H9 (cell line): ENCODE results near the gene CRYGN. TPM values are rescaled to one million over a fixed set of nuclear protein-coding genes. Genes with fewer than 3 reads are reported as not detected.

Source experiments
- DNase-seq: peaks from one replicate; pipeline ENCODE4 v3.0.0-alpha.2; 2017
- H2AFZ ChIP-seq: one replicate; pipeline ENCODE4 v1.6.1; 2013; ENCODE audit warnings: mild to moderate bottlenecking, low read length, control low read depth, moderate library complexity
- H2AK5ac ChIP-seq: 2 replicates; pipeline ENCODE4 v1.6.1; 2013; ENCODE audit warnings: low read length, control low read depth, mixed read lengths; ENCODE audit not compliant: insufficient read length
- H2BK120ac ChIP-seq: one replicate; pipeline ENCODE4 v1.6.1; 2013; ENCODE audit warnings: low read depth, mild to moderate bottlenecking, low read length, control low read depth, inconsistent platforms; ENCODE audit not compliant: poor library complexity, severe bottlenecking
- H2BK12ac ChIP-seq: 2 replicates; pipeline ENCODE4 v1.6.1; 2013; ENCODE audit warnings: low read length, control low read depth, mixed read lengths, low read depth; ENCODE audit not compliant: insufficient read length
- H2BK15ac ChIP-seq: 2 replicates; pipeline ENCODE4 v1.6.1; 2013; ENCODE audit warnings: low read depth, low read length, control low read depth
- H2BK20ac ChIP-seq: one replicate; pipeline ENCODE4 v1.6.1; 2013; ENCODE audit warnings: low read depth, mild to moderate bottlenecking, low read length, control low read depth, inconsistent platforms; ENCODE audit not compliant: poor library complexity, severe bottlenecking
- H2BK5ac ChIP-seq: 2 replicates; pipeline ENCODE4 v1.6.1; 2013; ENCODE audit warnings: low read length, control low read depth, mixed read lengths; ENCODE audit not compliant: insufficient read length
- H3K14ac ChIP-seq: 2 replicates; pipeline ENCODE4 v1.6.1; 2013; ENCODE audit warnings: low read length, control low read depth; ENCODE audit not compliant: insufficient read depth
- H3K18ac ChIP-seq: 2 replicates; pipeline ENCODE4 v1.6.1; 2013; ENCODE audit warnings: low read depth, mild to moderate bottlenecking, mixed read lengths, low read length, control low read depth; ENCODE audit not compliant: insufficient read length
- H3K23ac ChIP-seq: 2 replicates; pipeline ENCODE4 v1.6.1; 2013; ENCODE audit warnings: low read length, control low read depth, mixed read lengths, low read depth; ENCODE audit not compliant: insufficient read length
- H3K23me2 ChIP-seq: 2 replicates; pipeline ENCODE4 v1.6.1; 2013; ENCODE audit warnings: low read depth, mild to moderate bottlenecking, mixed read lengths, low read length, control low read depth; ENCODE audit not compliant: insufficient read length, poor library complexity, severe bottlenecking
- H3K27ac ChIP-seq: 2 replicates; pipeline ENCODE4 v1.5.1; 2013; ENCODE audit warnings: low read length, control low read depth, mixed read lengths, low read depth; ENCODE audit not compliant: insufficient read length
- H3K27me3 ChIP-seq: 2 replicates; pipeline ENCODE4 v1.6.1; 2013; ENCODE audit warnings: low read length, control low read depth, inconsistent platforms; ENCODE audit not compliant: insufficient read depth
- H3K4ac ChIP-seq: 2 replicates; pipeline ENCODE4 v1.6.1; 2013; ENCODE audit warnings: low read depth, mild to moderate bottlenecking, control low read depth, inconsistent platforms, low read length, moderate library complexity
- H3K4me1 ChIP-seq: 2 replicates; pipeline ENCODE4 v1.6.1; 2013; ENCODE audit warnings: low read length, control low read depth, inconsistent platforms; ENCODE audit not compliant: insufficient read depth
- H3K4me2 ChIP-seq: 2 replicates; pipeline ENCODE4 v1.6.1; 2013; ENCODE audit warnings: low read length, control low read depth, mixed read lengths; ENCODE audit not compliant: insufficient read length, insufficient read depth
- H3K56ac ChIP-seq: 2 replicates; pipeline ENCODE4 v1.6.1; 2013; ENCODE audit warnings: low read depth, mild to moderate bottlenecking, mixed read lengths, low read length, control low read depth; ENCODE audit not compliant: insufficient read length
- H3K79me1 ChIP-seq: 2 replicates; pipeline ENCODE4 v1.6.1; 2013; ENCODE audit warnings: low read depth, mild to moderate bottlenecking, moderate library complexity, low read length, control low read depth, inconsistent platforms; ENCODE audit not compliant: insufficient read depth, poor library complexity, severe bottlenecking
- H3K79me2 ChIP-seq: 2 replicates; pipeline ENCODE4 v1.6.1; 2013; ENCODE audit warnings: low read length, control low read depth, inconsistent platforms; ENCODE audit not compliant: insufficient read depth
- H3K9ac ChIP-seq: 2 replicates; pipeline ENCODE4 v1.6.1; 2013; ENCODE audit warnings: low read length, control low read depth, mixed read lengths; ENCODE audit not compliant: insufficient read length; ENCODE audit errors: extremely low read depth
- H3K9me3 ChIP-seq: one replicate; pipeline ENCODE4 v1.6.1; 2013; ENCODE audit warnings: low read depth, low read length, inconsistent platforms; ENCODE audit not compliant: control insufficient read depth
- H3T11ph ChIP-seq: one replicate; pipeline ENCODE4 v1.6.1; 2013; ENCODE audit warnings: mild to moderate bottlenecking, low read length, control low read depth, inconsistent platforms
- H4K20me1 ChIP-seq: one replicate; pipeline ENCODE4 v1.6.1; 2013; ENCODE audit not compliant: control insufficient read depth, insufficient read length, insufficient read depth
- H4K5ac ChIP-seq: 2 replicates; pipeline ENCODE4 v1.6.1; 2013; ENCODE audit warnings: low read depth, mild to moderate bottlenecking, mixed read lengths, low read length, control low read depth; ENCODE audit not compliant: insufficient read length
- H4K8ac ChIP-seq: replicated peaks from 2 replicates; pipeline ENCODE4 v1.6.1; 2013; ENCODE audit warnings: low read length, control low read depth, mixed read lengths, low read depth; ENCODE audit not compliant: insufficient read length
- H4K91ac ChIP-seq: 2 replicates; pipeline ENCODE4 v1.6.1; 2013; ENCODE audit warnings: low read depth, mild to moderate bottlenecking, moderate library complexity, mixed read lengths, low read length, control low read depth; ENCODE audit not compliant: insufficient read length
- H3K27ac Mint-ChIP-seq, 3 experiments: 2 replicates in 2 of 3; 3 replicates in 1 of 3; pipeline ENCODE4 v1.8.0; 2020 to 2021; ENCODE audit warnings: mixed read lengths in 3 of 3, mild to moderate bottlenecking in 1 of 3, moderate library complexity in 1 of 3
- H3K27me3 Mint-ChIP-seq: 2 replicates; pipeline ENCODE4 v1.8.0; 2021; ENCODE audit warnings: low read depth, mild to moderate bottlenecking, moderate library complexity, mixed read lengths
- H3K36me3 Mint-ChIP-seq, 3 experiments: 2 replicates in 2 of 3; 3 replicates in 1 of 3; pipeline ENCODE4 v1.8.0; 2020 to 2021; ENCODE audit warnings: low read depth in 3 of 3, mixed read lengths in 3 of 3; ENCODE audit not compliant: insufficient read depth in 1 of 3
- H3K4me1 Mint-ChIP-seq, 2 experiments: 2 replicates each; pipeline ENCODE4 v1.8.0; 2020; ENCODE audit warnings: mixed read lengths in 2 of 2
- H3K4me3 Mint-ChIP-seq, 2 experiments: 2 replicates in 1 of 2; 3 replicates in 1 of 2; pipeline ENCODE4 v1.8.0; 2020 to 2021; ENCODE audit warnings: mild to moderate bottlenecking in 2 of 2, mixed read lengths in 2 of 2, moderate library complexity in 1 of 2
- H3K9me3 Mint-ChIP-seq, 2 experiments: 2 replicates in 1 of 2; 3 replicates in 1 of 2; pipeline ENCODE4 v1.8.0; 2020; ENCODE audit warnings: mild to moderate bottlenecking in 2 of 2, mixed read lengths in 2 of 2, moderate library complexity in 1 of 2
- WGBS: extraction: QIAGEN DNeasy Blood & Tissue Kit; methylation state at CpG from one replicate; pipeline ENCODE4 v1.1.7; 2013; ENCODE audit warnings: missing lambda C conversion rate, low lambda C conversion rate, mixed read lengths; ENCODE audit not compliant: insufficient read length; ENCODE audit errors: extremely low coverage; 5-methylcytosine and 5-hydroxymethylcytosine counted together
- total RNA-seq: library from RNA; stranded (reverse); gene quantifications from 2 replicates; pipeline ENCODE4 v1.2.1, GENCODE V29; 2021
- TF ChIP-seq, protein P1 (sequence below): fragments of 200-600 bp; sonication (generic); conservative IDR thresholded peaks from 3 replicates; pipeline ENCODE4 v1.8.0; 2021; ENCODE audit warnings: antibody characterized with exemption, mild to moderate bottlenecking

The CRYGN gene
- total RNA-seq, 1 experiment from 2014 or later, result 1.8 TPM

DNA sequence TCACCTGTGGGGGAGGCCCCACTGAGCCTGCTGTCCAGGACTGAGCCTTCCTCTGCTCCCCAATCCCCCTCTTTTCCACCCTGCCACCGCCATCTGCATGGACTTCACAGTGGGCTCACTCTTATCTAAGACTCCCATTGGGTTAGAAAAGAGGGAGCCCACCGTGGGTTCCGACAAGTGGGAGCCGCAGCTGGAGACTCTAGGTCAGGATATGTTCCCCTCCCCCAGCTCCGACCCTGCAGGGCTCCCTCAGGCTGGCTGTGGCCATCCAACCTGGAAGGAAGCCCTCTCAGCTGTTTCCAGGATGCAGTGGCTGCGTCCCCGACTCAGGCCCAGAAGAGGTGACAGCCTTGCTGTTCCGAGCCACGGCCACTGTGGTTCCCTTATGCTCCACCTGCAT, 34.9 kb downstream of the CRYGN start:
- Histone ChIP-seq H4K5ac (no peak overlapping the region), H3T11ph (no peak overlapping the region), H3K23me2 (peaks cover 16% of the 10 kb centered on the region), H2AFZ (no peak overlapping the region), H3K4me1 (no peaks in the 10 kb centered on the region; the same call in 1 of the 2 replicates), H2BK5ac (no peak overlapping the region), H4K8ac (no peak overlapping the region), H3K27me3 (no peaks in the 10 kb centered on the region; the same call in 1 of the 2 replicates), H2BK15ac (no peak overlapping the region), H3K4ac (no peak overlapping the region), H2BK20ac (no peak overlapping the region), H3K79me2 (no peaks in the 10 kb centered on the region), H4K20me1 (no peaks in the 10 kb centered on the region), H3K56ac (no peak overlapping the region), H3K79me1 (no peaks in the 10 kb centered on the region), H3K4me2 (no peak overlapping the region), H2AK5ac (no peak overlapping the region), H4K91ac (no peak overlapping the region), H3K23ac (no peak overlapping the region), H3K9ac (no peak overlapping the region), H3K27ac (no peak overlapping the region), H3K14ac (no peak overlapping the region; the same call in 1 of the 2 replicates), H2BK12ac (no peak overlapping the region), H2BK120ac (no peak overlapping the region), H3K9me3 (no peaks in the 10 kb centered on the region), H3K18ac (no peak overlapping the region)
- TF ChIP-seq, protein P1, sequence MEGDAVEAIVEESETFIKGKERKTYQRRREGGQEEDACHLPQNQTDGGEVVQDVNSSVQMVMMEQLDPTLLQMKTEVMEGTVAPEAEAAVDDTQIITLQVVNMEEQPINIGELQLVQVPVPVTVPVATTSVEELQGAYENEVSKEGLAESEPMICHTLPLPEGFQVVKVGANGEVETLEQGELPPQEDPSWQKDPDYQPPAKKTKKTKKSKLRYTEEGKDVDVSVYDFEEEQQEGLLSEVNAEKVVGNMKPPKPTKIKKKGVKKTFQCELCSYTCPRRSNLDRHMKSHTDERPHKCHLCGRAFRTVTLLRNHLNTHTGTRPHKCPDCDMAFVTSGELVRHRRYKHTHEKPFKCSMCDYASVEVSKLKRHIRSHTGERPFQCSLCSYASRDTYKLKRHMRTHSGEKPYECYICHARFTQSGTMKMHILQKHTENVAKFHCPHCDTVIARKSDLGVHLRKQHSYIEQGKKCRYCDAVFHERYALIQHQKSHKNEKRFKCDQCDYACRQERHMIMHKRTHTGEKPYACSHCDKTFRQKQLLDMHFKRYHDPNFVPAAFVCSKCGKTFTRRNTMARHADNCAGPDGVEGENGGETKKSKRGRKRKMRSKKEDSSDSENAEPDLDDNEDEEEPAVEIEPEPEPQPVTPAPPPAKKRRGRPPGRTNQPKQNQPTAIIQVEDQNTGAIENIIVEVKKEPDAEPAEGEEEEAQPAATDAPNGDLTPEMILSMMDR, result no peak
- DNase-seq, result peak; percentile 19
- Mint-ChIP-seq H3K4me1 (peaks cover 22 to 30% of the 10 kb centered on the region in 2 experiments), H3K9me3 (no peaks in the 10 kb centered on the region), H3K36me3 (peaks cover 0 to 8% (median 2%) of the 10 kb centered on the region in 3 experiments; a peak in 5 of 7 replicates), H3K4me3 (no peak overlapping the region; a peak in 1 of 5 replicates), H3K27ac (no peak overlapping the region), H3K27me3 (peaks cover 11% of the 10 kb centered on the region)
- WGBS, result no CpG with 5 or more reads among the region's 9 CpGs
